ENCODE results near the gene RAB22A. TPM values are rescaled to one million over a fixed set of nuclear protein-coding genes. Genes with fewer than 3 reads are reported as not detected.

Gene RAB22A
- polyA plus RNA-seq, 2 of the 4 experiments (the other 2 are of a cell fraction) = 7.3 to 13.2 TPM

GRCh38 chr20:58274384-58274783 lies 35.1 kb upstream of the RAB22A start:
- TF ChIP-seq, protein P1, sequence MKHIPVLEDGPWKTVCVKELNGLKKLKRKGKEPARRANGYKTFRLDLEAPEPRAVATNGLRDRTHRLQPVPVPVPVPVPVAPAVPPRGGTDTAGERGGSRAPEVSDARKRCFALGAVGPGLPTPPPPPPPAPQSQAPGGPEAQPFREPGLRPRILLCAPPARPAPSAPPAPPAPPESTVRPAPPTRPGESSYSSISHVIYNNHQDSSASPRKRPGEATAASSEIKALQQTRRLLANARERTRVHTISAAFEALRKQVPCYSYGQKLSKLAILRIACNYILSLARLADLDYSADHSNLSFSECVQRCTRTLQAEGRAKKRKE (CRISPR knock-in tag; IDR thresholded peaks at IDR 0.05; ENCODE audit: low read depth) = no peak
- TF ChIP-seq HOXB13 (CRISPR knock-in tag; IDR thresholded peaks at IDR 0.05; ENCODE audit: low read depth) (no peak), MAFK (IDR thresholded peaks at IDR 0.05; ENCODE audit: partially characterized antibody) (no peak), RAD21 (conservative IDR thresholded peaks at IDR 0.05 in 1 of 2, IDR thresholded peaks at IDR 0.05 in 1 of 2) (no peak)
- no peak for DNase-seq (ENCODE audit: low read depth in 1 of 2, low spot score in 1 of 2)
- no peak for ATAC-seq
- Histone ChIP-seq H3K9me3 (0 out of 3 replicates have a peak, but pooled peaks cover 9% of the 10 kb centered on the region), H3K27ac (no peak overlapping the region), H3K4me1 (no peaks in the 10 kb centered on the region), H3K4me2 (no peak overlapping the region), H3K4me3 (no peak overlapping the region)
- no peak for FAIRE-seq
- ChIA-PET POLR2A (no interaction called here), CTCF (no interaction called here)

GRCh38 chr20:58277107-58277506 lies 32.4 kb upstream of the RAB22A start:
- ChIA-PET CTCF (interaction anchor here (1.2 to 1.3 kb wide), 2 partner anchors 31 to 43 kb away, joined by 3 read pairs; no protein-coding TSS in a partner anchor), POLR2A (no interaction called here)
- Histone ChIP-seq H3K9me3 (0 out of 3 replicates have a peak, but pooled peaks cover 9% of the 10 kb centered on the region), H3K4me3 (no peak overlapping the region), H3K27ac (no peak overlapping the region), H3K4me1 (no peaks in the 10 kb centered on the region), H3K4me2 (no peak overlapping the region)
- whole genome bisulfite sequencing (ENCODE audit: missing lambda C conversion rate) = 87% methylated on average over 2 of the region's 2 CpGs
- FAIRE-seq (no peak), ATAC-seq (no peak), DNase-seq (ENCODE audit: low read depth in 1 of 2, low spot score in 1 of 2) (no peak)
- TF ChIP-seq, protein P1 (CRISPR knock-in tag; IDR thresholded peaks at IDR 0.05; ENCODE audit: low read depth) = no peak
- TF ChIP-seq PHF8 (IDR thresholded peaks at IDR 0.05; ENCODE audit: borderline replicate concordance, low read depth) = no peak
- TF ChIP-seq GATA3 (IDR thresholded peaks at IDR 0.05; ENCODE audit: borderline replicate concordance) = no peak
- no peak for TF ChIP-seq KDM1A (IDR thresholded peaks at IDR 0.05; ENCODE audit: low read depth)
- no peak for TF ChIP-seq NPAS2 (CRISPR knock-in tag; IDR thresholded peaks at IDR 0.05; ENCODE audit: borderline replicate concordance)
- TF ChIP-seq FOXS1 (CRISPR knock-in tag; IDR thresholded peaks at IDR 0.05) = no peak
- no peak for TF ChIP-seq FOSB (CRISPR knock-in tag; IDR thresholded peaks at IDR 0.05)
- TF ChIP-seq HOXB5 (CRISPR knock-in tag; IDR thresholded peaks at IDR 0.05) = no peak
- no peak for TF ChIP-seq CHD4 (IDR thresholded peaks at IDR 0.05; ENCODE audit: borderline replicate concordance)
- TF ChIP-seq ZFP36 (IDR thresholded peaks at IDR 0.05; ENCODE audit: borderline replicate concordance, partially characterized antibody) = no peak

DNA sequence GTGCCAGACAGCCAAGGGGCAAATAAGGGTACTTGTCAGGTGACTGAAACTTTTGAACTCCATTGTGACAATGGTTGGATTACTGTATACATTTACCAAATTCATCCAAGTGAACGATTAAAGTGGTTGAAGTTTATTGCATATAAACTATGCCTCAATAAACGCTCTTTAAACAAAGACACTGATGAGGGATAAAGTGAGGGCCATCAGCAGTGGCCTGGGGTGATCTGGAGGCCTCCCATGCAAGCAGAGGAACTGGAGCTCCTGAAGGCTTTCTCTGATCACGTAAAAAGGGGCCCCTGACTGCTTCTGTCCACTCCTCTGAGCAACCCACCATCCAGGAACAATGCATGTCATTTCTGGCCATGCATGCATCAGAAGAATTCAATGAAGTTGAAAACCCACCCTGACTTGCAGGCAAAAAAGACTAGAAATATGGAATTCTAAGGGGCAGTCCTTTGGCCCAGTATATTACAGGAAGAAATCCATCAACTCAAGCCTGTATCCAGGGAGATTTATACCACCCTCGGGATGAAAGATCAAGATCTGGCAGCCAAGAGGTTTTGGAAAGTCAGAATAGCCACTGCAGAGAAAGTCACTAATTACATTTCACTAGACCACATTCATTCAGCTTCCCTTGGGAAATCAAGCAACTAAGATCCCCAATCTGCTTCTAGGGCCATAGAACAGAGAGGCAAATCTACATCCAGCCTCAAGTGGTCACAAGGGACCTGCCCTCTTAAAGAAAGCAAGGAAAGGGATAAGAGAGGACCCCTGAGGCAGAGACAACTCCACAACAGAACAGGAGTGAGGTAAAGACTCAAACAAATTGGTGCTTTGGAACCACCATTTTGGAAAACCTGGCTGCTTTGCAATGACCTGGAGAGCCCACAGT lies 31.7 kb upstream of the RAB22A start:
- POLR2A ChIA-PET = no interaction called here
- CTCF ChIA-PET = interaction anchor here (0.6 to 1.3 kb wide), 3 partner anchors 40 to 757 kb away, joined by 3 read pairs; no protein-coding TSS in a partner anchor
- FAIRE-seq = no peak

More for the DNA sequence above, 31.7 kb upstream of the RAB22A start:
- TF ChIP-seq RARB (CRISPR knock-in tag; IDR thresholded peaks at IDR 0.05) (no peak), POLR2AphosphoS2 (conservative IDR thresholded peaks at IDR 0.05; ENCODE audit: low read length) (no peak), MAFK (IDR thresholded peaks at IDR 0.05; ENCODE audit: partially characterized antibody) (no peak), KDM5A (IDR thresholded peaks at IDR 0.05) (no peak), CTCF (IDR thresholded peaks at IDR 0.05) (no peak), REST (IDR thresholded peaks at IDR 0.05) (no peak), HOXA7 (CRISPR knock-in tag; IDR thresholded peaks at IDR 0.05) (no peak), FOXS1 (CRISPR knock-in tag; IDR thresholded peaks at IDR 0.05) (no peak), NR3C1 (IDR thresholded peaks at IDR 0.05) (no peak), BHLHE40 (IDR thresholded peaks at IDR 0.05; ENCODE audit: low read depth, low read length) (no peak), EP300 (IDR thresholded peaks at IDR 0.05) (no peak), KDM1A (IDR thresholded peaks at IDR 0.05; ENCODE audit: low read depth) (no peak), CHD4 (IDR thresholded peaks at IDR 0.05; ENCODE audit: borderline replicate concordance) (no peak), POLR2A (IDR thresholded peaks at IDR 0.05; ENCODE audit: low read length) (no peak)
- ATAC-seq (no peak), DNase-seq (ENCODE audit: low read depth in 1 of 2, low spot score in 1 of 2) (no peak)
- no peaks in the 10 kb centered on the region for H3K4me1 ChIP-seq
- H3K27ac ChIP-seq = no peak overlapping the region
- 0 out of 3 replicates have a peak, but pooled peaks cover 9% of the 10 kb centered on the region for H3K9me3 ChIP-seq
- no peak overlapping the region for H3K4me2 ChIP-seq
- H3K4me3 ChIP-seq = no peak overlapping the region
- 86% methylated on average over 4 of the region's 4 CpGs for WGBS (ENCODE audit: missing lambda C conversion rate)
